ENCODE data around the gene HLTF. TPM values are rescaled to one million over a fixed set of nuclear protein-coding genes. Genes with fewer than 3 reads are reported as not detected.
"Not testable (repeated sequence)": the region's sequence is repeated elsewhere in the genome, so short reads cannot be mapped to it uniquely, and the experiment has no call there.

HLTF gene
- polyA plus RNA-seq (ENCODE audit: insufficient read length), result 19.3 TPM

- DNase-seq, result peak; percentile 96
Observed at GRCh38 chr3:149086232-149086988, at the start of gene HLTF. TSS of gene HLTF (minus strand) at chr3:149086533. CDS start at chr3:149086336, 197 bp downstream.

GRCh38 chr3:149134575-149134974, 48.2 kb upstream of the HLTF start:
- no peak for DNase-seq

GRCh38 chr3:149131589-149131988, 45.3 kb upstream of the HLTF start:
- DNase-seq, result no peak

GRCh38 chr3:149129326-149130205, 43.2 kb upstream of the HLTF start, which contains the start of gene HPS3:
TSS of gene HPS3 (plus strand) at chr3:149129638. CDS start at chr3:149129724, 86 bp downstream.
- peak; percentile 92 for DNase-seq

- DNase-seq, result no peak
Observed at GRCh38 chr3:149128821-149129220, 42.5 kb upstream of the HLTF start.

GRCh38 chr3:149122721-149123578, 36.6 kb upstream of the HLTF start:
- DNase-seq, result no peak

GRCh38 chr3:149120051-149120972, 34.0 kb upstream of the HLTF start:
- peak; percentile 41 for DNase-seq

GRCh38 chr3:149119466-149119865, 33.1 kb upstream of the HLTF start:
- no peak for DNase-seq

GRCh38 chr3:149118724-149119123, 32.4 kb upstream of the HLTF start:
- no peak for DNase-seq

- no peak for DNase-seq
Observed at GRCh38 chr3:149115114-149115513, 28.8 kb upstream of the HLTF start.

- DNase-seq, result no peak
Observed at GRCh38 chr3:149114458-149114857, 28.1 kb upstream of the HLTF start.

GRCh38 chr3:149104484-149104883, 18.2 kb upstream of the HLTF start:
- no peak for DNase-seq

GRCh38 chr3:149101641-149102040, 15.3 kb upstream of the HLTF start:
- DNase-seq, result no peak

GRCh38 chr3:149101154-149101553, 14.8 kb upstream of the HLTF start:
- DNase-seq, result no peak

- not testable (repeated sequence) for DNase-seq
Observed at GRCh38 chr3:149097987-149098386, 11.7 kb upstream of the HLTF start.

GRCh38 chr3:149095487-149095886, 9.2 kb upstream of the HLTF start:
- DNase-seq, result no peak

GRCh38 chr3:149091983-149092382, 5.7 kb upstream of the HLTF start:
- DNase-seq, result no peak

GRCh38 chr3:149090907-149091306, 4.6 kb upstream of the HLTF start:
- DNase-seq, result no peak

GRCh38 chr3:149090461-149090860, 4.1 kb upstream of the HLTF start:
- no peak for DNase-seq

GRCh38 chr3:149089395-149089794, 3.1 kb upstream of the HLTF start:
- no peak for DNase-seq

- DNase-seq, result no peak
Observed at GRCh38 chr3:149087208-149087607, 875 bp upstream of the HLTF start.
